ENCODE data around the gene NPTX1. TPM values are rescaled to one million over a fixed set of nuclear protein-coding genes. Genes with fewer than 3 reads are reported as not detected.

Gene NPTX1
- total and polyA plus RNA-seq, 9 of the 15 experiments (the other 6 are each of a cell fraction or from before 2014, with no cell fraction given): 0.04 TPM; not detected in 8

DNA sequence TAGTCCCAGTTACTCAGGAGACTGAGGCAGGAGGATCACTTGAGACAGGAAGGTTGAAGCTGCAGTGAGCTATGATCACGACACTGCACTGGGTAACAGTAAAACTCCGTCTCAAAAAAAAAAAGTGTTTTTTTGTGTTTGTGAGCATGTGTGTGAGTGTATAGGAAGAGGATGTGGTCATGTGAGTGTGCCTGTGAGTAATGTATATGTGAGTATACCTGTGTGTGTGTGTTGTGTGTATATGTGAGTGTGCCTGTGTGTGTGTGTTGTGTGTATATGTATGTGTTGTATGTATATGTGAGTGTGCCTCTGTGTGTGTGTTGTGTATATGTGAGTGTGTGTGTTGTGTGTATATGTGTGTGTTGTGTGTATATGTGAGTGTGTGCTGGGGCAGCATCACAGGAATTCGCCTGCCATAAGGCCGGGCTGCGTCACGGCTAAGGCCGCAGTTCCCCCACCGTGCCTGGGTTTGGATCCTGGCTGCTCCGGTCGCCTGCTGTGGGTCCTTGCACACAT, 21.4 kb upstream of the NPTX1 start:
- Histone ChIP-seq H3K27ac (ENCODE audit: extremely low read depth, low read depth, low read length) (no peak overlapping the region), H3K9me3 (replicated peaks; ENCODE audit: control insufficient read depth, insufficient read depth, low read depth, low read length) (no peaks in the 10 kb centered on the region), H3K36me3 (ENCODE audit: control insufficient read depth, insufficient read depth, low read length) (no peaks in the 10 kb centered on the region), H3K79me2 (ENCODE audit: control insufficient read depth, insufficient read depth, low read length) (no peaks in the 10 kb centered on the region), H3K4me1 (replicated peaks in 1 of 2; ENCODE audit: control insufficient read depth in 2 of 2, insufficient read depth in 2 of 2, low read length in 2 of 2) (peaks cover 0 to 23% of the 10 kb centered on the region in 2 experiments; a peak in 3 of 5 replicates), H3K4me2 (ENCODE audit: insufficient read depth, low read length) (no peak overlapping the region), H4K20me1 (replicated peaks; ENCODE audit: control insufficient read depth, insufficient read depth, low read length) (no peaks in the 10 kb centered on the region), H3K9ac (ENCODE audit: insufficient read depth in 1 of 2, low read depth in 2 of 2, low read length in 2 of 2) (peak overlapping the region in 1 of 2 experiments; percentile 56; a peak in 1 of 4 replicates), H2AFZ (ENCODE audit: low read depth, low read length) (no peak overlapping the region), H3K9me1 (ENCODE audit: control insufficient read depth, insufficient read depth, low read length) (no peaks in the 10 kb centered on the region), H3K27me3 (ENCODE audit: control insufficient read depth in 2 of 2, insufficient read depth in 2 of 2, low read length in 2 of 2) (peaks cover 38 to 76% of the 10 kb centered on the region in 2 experiments; a peak in 4 of 5 replicates), H3K4me3 (no peak overlapping the region)
- DNase-seq (ENCODE audit: extremely low read depth in 1 of 4, low spot score in 3 of 4) (no peak), FAIRE-seq (peak; percentile 93), ATAC-seq (no peak)
- BruUV-seq (replicated peaks): no TSS peak
- intact Hi-C loops (cut with micrococcal nuclease) (no loop called here), in situ Hi-C loops (cut with MboI) (no loop called here)
- ChIA-PET POLR2A (no interaction called here), CTCF (ENCODE audit: low intra/inter-chr PET ratio) (no interaction called here)
- TF ChIP-seq, protein P1, sequence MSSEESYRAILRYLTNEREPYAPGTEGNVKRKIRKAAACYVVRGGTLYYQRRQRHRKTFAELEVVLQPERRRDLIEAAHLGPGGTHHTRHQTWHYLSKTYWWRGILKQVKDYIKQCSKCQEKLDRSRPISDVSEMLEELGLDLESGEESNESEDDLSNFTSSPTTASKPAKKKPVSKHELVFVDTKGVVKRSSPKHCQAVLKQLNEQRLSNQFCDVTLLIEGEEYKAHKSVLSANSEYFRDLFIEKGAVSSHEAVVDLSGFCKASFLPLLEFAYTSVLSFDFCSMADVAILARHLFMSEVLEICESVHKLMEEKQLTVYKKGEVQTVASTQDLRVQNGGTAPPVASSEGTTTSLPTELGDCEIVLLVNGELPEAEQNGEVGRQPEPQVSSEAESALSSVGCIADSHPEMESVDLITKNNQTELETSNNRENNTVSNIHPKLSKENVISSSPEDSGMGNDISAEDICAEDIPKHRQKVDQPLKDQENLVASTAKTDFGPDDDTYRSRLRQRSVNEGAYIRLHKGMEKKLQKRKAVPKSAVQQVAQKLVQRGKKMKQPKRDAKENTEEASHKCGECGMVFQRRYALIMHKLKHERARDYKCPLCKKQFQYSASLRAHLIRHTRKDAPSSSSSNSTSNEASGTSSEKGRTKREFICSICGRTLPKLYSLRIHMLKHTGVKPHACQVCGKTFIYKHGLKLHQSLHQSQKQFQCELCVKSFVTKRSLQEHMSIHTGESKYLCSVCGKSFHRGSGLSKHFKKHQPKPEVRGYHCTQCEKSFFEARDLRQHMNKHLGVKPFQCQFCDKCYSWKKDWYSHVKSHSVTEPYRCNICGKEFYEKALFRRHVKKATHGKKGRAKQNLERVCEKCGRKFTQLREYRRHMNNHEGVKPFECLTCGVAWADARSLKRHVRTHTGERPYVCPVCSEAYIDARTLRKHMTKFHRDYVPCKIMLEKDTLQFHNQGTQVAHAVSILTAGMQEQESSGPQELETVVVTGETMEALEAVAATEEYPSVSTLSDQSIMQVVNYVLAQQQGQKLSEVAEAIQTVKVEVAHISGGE (CRISPR knock-in tag; IDR thresholded peaks at IDR 0.05): no peak
- TF ChIP-seq, protein P2, sequence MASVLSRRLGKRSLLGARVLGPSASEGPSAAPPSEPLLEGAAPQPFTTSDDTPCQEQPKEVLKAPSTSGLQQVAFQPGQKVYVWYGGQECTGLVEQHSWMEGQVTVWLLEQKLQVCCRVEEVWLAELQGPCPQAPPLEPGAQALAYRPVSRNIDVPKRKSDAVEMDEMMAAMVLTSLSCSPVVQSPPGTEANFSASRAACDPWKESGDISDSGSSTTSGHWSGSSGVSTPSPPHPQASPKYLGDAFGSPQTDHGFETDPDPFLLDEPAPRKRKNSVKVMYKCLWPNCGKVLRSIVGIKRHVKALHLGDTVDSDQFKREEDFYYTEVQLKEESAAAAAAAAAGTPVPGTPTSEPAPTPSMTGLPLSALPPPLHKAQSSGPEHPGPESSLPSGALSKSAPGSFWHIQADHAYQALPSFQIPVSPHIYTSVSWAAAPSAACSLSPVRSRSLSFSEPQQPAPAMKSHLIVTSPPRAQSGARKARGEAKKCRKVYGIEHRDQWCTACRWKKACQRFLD (CRISPR knock-in tag; IDR thresholded peaks at IDR 0.05): no peak
- TF ChIP-seq, protein P3, sequence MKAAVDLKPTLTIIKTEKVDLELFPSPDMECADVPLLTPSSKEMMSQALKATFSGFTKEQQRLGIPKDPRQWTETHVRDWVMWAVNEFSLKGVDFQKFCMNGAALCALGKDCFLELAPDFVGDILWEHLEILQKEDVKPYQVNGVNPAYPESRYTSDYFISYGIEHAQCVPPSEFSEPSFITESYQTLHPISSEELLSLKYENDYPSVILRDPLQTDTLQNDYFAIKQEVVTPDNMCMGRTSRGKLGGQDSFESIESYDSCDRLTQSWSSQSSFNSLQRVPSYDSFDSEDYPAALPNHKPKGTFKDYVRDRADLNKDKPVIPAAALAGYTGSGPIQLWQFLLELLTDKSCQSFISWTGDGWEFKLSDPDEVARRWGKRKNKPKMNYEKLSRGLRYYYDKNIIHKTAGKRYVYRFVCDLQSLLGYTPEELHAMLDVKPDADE (conservative IDR thresholded peaks at IDR 0.05; ENCODE audit: control insufficient read depth, low read depth, low read length): no peak
- TF ChIP-seq HDAC2 (IDR thresholded peaks at IDR 0.05): no peak
- TF ChIP-seq ZNF589 (CRISPR knock-in tag; IDR thresholded peaks at IDR 0.05; ENCODE audit: low read depth): no peak
- no peak for TF ChIP-seq NCOA4 (IDR thresholded peaks at IDR 0.05; ENCODE audit: partially characterized antibody)
- no peak for TF ChIP-seq EWSR1 (IDR thresholded peaks at IDR 0.05; ENCODE audit: borderline replicate concordance, low read depth, partially characterized antibody)
- TF ChIP-seq FOSL1 (tag; conservative IDR thresholded peaks at IDR 0.05): no peak
- WGBS (ENCODE audit: insufficient coverage, low coverage, missing lambda C conversion rate): 25% methylated on average over 10 of the region's 10 CpGs
